Epithelial cell of esophagus (primary cell): ENCODE results near the gene ZNF277.

Source experiments
- DNase-seq: peaks from one replicate; pipeline ENCODE4 v3.0.0; 2010; ENCODE audit warnings: low read depth
- H3K4me3 ChIP-seq: 2 replicates; pipeline ENCODE4 v1.5.1; 2011; ENCODE audit warnings: mild to moderate bottlenecking, low read length, control low read depth
- TF ChIP-seq, protein P1 (sequence below): IDR thresholded peaks from 2 replicates; pipeline ENCODE4 v1.5.1; 2011; ENCODE audit warnings: low read depth, mild to moderate bottlenecking, low read length, control low read depth, inconsistent platforms; ENCODE audit not compliant: insufficient read depth; ENCODE audit errors: missing control alignments

ZNF277 gene

DNA sequence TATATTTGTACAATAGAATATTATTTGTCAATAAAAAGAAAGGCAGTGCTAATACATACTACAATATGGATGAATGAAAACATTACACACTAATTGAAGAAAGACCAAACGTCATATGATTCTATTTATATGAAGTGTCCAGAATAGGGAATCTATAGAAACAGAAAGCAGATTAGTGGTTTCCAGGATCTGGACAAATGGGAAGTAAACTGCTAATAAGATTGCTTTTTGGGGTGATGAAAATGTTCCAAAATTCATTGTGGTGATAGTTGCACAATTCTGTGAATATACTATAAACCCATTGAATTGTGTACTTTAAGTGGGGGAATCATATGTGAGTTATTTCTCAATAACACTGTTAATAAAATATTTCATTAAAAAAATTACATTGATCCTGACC, 165.6 kb downstream of the ZNF277 start:
- no peak overlapping the region for H3K4me3 ChIP-seq
- TF ChIP-seq, protein P1, sequence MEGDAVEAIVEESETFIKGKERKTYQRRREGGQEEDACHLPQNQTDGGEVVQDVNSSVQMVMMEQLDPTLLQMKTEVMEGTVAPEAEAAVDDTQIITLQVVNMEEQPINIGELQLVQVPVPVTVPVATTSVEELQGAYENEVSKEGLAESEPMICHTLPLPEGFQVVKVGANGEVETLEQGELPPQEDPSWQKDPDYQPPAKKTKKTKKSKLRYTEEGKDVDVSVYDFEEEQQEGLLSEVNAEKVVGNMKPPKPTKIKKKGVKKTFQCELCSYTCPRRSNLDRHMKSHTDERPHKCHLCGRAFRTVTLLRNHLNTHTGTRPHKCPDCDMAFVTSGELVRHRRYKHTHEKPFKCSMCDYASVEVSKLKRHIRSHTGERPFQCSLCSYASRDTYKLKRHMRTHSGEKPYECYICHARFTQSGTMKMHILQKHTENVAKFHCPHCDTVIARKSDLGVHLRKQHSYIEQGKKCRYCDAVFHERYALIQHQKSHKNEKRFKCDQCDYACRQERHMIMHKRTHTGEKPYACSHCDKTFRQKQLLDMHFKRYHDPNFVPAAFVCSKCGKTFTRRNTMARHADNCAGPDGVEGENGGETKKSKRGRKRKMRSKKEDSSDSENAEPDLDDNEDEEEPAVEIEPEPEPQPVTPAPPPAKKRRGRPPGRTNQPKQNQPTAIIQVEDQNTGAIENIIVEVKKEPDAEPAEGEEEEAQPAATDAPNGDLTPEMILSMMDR: no peak
- no peak for DNase-seq

DNA sequence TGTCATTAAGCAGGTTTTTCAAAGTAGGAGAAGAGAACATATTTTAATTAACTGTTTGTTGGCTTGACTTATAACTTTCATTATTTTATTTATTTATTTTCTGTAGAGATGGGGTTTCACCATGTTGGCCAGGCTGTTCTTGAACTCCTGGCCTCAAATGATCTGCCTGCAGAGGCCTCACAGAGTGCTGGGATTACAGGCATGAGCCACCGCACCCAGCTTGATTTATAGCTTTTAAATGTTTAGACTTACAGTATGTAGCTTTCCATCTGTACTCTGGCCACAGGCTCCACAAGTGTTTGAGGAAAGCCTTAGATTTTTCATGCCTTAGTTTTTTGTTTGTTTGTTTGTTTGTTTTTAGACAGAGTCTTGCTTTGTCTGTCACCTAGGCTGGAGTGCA, 171.1 kb downstream of the ZNF277 start:
- DNase-seq: no peak
- TF ChIP-seq, protein P1: no peak
- H3K4me3 ChIP-seq: no peak overlapping the region

DNA sequence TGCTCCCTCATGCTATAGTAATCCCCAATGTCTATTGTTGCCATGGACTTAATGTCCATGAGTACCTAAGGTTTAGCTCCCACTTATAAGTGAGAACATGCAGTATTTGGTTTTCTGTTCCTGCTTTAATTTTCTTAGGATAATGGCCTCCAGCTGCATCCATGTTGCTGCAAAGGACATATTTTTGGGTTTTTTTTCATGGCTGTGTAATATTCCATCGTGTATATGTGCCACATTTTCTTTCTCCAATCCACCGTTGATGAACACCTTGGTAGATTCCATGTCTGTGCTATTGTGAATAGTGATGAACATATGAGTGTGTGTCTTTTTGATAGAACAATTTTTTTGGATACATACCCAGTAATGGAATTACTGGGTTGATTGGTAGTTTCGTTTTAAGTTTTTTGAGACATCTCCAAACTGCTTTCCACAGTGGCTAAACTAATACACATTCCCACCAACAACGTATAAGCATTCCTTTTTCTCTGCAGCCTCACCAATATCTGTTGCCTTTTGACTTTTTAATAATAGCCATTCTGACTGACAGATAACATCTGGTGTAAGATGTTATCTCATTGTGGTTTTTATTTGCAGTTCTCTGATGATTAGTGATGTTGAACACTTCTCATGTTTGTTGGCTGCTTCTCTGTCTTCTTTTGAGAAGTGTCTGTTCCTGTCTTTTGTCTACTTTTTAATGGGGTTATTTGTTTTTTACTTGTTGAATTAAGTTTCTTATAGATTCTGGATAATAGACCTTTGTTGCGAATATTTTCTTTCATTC, 175.0 kb downstream of the ZNF277 start:
- H3K4me3 ChIP-seq: no peak overlapping the region
- TF ChIP-seq, protein P1: no peak
- no peak for DNase-seq

DNA sequence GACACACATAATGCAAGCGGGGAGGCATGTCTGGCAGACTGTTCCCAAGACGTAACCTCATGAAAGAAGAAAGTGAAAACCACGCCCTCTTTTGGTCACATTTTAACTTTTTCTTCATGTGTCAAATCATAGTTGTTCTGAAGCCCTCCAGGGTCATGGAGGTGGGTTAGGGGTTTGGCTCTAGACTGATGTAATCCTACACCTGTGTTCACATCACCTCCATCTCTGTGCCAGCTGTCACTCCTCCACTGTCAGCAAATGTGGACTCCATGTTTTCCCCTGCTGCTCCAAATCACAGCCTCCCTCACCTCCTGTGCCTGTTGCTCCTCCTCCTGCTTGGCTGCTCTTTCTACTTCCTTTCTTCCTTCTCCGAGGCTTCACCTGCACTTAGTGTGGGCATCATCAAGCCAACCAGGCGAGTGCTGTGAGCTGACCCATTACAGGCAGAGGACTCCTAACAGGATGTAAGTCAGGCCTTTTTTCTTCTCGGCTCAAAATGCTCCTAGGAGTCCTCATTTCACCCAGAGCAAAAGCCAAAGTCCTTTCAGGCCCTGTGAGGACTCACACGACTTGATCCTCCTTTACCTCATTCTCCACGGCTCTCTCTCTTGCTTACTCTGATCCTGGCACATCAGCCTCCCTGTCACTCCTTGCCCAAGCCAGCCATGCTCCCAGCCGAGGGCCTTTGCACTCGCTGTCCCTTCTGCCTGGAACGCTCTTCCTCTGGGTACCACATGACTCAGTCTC, 177.3 kb downstream of the ZNF277 start:
- DNase-seq: peak; percentile 17
- TF ChIP-seq, protein P1: no peak
- no peak overlapping the region for H3K4me3 ChIP-seq

DNA sequence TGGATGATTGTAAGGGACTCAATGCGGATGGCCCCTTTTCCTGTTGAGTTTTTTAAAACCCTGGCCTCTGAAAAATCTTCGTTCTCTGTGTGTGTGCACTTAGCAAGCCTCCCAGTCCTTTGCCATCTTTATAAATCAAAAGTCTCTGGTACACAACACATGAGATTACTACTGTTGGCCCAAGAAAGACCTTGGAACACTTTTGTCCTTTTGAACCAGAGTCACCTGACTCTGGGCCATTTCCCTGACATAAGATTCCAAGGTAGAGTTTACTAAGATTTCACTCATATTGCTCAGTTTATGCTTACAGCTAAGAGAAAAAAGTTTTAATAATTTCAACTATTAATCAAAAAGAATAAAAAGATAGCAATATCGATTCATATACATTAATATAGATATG, 179.0 kb downstream of the ZNF277 start:
- no peak for DNase-seq
- TF ChIP-seq, protein P1: no peak
- H3K4me3 ChIP-seq: no peak overlapping the region

DNA sequence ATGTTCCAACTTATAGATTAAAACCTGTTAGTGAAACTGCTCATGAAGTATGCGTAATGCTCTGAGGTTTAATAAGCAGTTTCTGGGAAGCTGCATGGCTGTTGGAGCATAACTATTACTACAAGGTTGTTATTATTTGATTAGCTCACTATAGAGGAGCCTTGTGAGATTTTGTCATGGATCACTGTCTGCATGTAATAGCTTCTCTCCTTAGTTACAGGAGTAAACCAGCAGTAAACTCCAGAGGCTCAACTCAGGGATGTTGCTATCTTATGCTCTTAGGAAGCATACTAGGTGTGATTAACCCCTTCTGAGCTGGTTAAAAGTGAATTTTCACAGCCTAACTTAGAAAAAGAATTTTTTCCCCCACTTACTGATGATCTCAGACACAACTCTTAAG, 180.1 kb downstream of the ZNF277 start:
- TF ChIP-seq, protein P1: no peak
- DNase-seq: no peak
- no peak overlapping the region for H3K4me3 ChIP-seq
